Measurements from ENCODE around the gene BPGM. TPM values are rescaled to one million over a fixed set of nuclear protein-coding genes. Genes with fewer than 3 reads are reported as not detected.
A peak's percentile ranks its signal among the peaks of the same experiment; 100 is the strongest.

BPGM gene
- total and polyA plus RNA-seq, 5 donors from 2014 or later, result 14.8 to 30.2 (median 27.0) TPM

DNA sequence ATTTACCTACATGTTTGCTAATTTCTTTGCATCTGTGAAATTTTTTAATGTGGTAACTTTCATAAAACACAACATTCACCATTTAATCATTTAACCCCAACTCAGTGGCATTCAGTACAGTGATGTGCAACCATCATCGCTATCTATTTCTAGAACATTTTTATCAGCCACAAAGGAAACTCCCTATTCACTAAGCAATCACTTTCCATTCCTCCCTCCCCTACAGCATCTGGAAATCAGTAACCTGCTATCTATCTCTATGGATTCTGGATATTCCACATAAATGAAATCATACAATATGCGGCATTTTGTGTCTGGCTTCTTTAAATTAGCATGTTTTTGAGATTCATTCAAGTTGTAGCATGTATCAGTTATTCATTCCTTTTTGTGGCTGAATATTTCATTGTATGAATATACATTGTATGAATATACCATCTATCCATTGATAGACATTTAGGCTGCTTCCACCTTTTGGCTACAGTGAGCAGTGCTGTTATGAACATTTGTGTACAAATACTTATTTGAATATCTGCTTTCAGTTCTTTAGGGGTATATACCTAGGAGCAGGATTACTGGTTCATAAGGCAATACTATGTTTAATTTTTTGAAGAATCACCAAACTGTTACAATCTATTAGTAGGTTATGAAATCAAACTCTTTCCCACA is 19.4 kb upstream of the BPGM start:
- Mint-ChIP-seq H3K36me3 (no peaks in the 10 kb centered on the region), H3K27ac (no peak overlapping the region), H3K9me3 (no peaks in the 10 kb centered on the region), H3K4me1 (no peaks in the 10 kb centered on the region), H3K4me3 (no peak overlapping the region), H3K27me3 (peaks cover 32% of the 10 kb centered on the region)
- Histone ChIP-seq H3K27me3 (ENCODE audit: control insufficient read depth, insufficient read depth, low read length) (peaks cover 34% of the 10 kb centered on the region), H3K4me3 (ENCODE audit: low read depth, low read length) (no peak overlapping the region), H3K4me1 (ENCODE audit: control insufficient read depth, insufficient read depth, low read length, poor library complexity, severe bottlenecking) (no peaks in the 10 kb centered on the region), H3K27ac (ENCODE audit: insufficient read depth, low read length, poor library complexity, severe bottlenecking) (no peak overlapping the region), H3K36me3 (ENCODE audit: control insufficient read depth, insufficient read depth, low read length) (no peaks in the 10 kb centered on the region), H3K9me3 (ENCODE audit: control insufficient read depth in 2 of 2, low read length in 2 of 2) (no peaks in the 10 kb centered on the region)
- ATAC-seq (ENCODE audit: low read depth in 2 of 2), result no peak
- DNase-seq, result no peak

DNA sequence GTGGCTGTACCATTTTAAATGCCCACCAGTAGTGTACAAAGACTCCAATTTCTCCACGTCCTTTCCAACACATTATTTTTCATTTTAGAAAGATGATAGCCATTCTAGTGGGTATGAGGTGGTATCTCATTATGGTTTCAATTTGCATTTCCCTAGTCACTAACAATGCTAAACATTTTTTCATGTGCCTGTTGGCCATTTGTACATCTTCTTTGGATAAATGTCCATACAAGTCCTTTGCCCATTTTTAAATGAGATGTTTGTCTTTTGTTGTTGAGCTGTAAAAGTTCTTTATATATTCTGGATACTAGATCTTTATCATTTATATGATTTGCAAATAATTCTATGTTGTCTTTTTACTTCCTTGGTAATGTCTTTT is 18.9 kb upstream of the BPGM start:
- peaks cover 30% of the 10 kb centered on the region for H3K27me3 Mint-ChIP-seq
- no peaks in the 10 kb centered on the region for H3K36me3 ChIP-seq (ENCODE audit: control insufficient read depth, insufficient read depth, low read length)
- H3K27ac Mint-ChIP-seq, result no peak overlapping the region
- peaks cover 30% of the 10 kb centered on the region for H3K27me3 ChIP-seq (ENCODE audit: control insufficient read depth, insufficient read depth, low read length)
- no peaks in the 10 kb centered on the region for H3K36me3 Mint-ChIP-seq
- H3K27ac ChIP-seq (ENCODE audit: insufficient read depth, low read length, poor library complexity, severe bottlenecking), result no peak overlapping the region
- H3K4me3 ChIP-seq (ENCODE audit: low read depth, low read length), result no peak overlapping the region
- ATAC-seq (ENCODE audit: low read depth in 2 of 2) (no peak), DNase-seq (no peak)
- no peaks in the 10 kb centered on the region for H3K4me1 Mint-ChIP-seq
- H3K9me3 Mint-ChIP-seq, result no peaks in the 10 kb centered on the region
- no peak overlapping the region for H3K4me3 Mint-ChIP-seq
- H3K9me3 ChIP-seq (ENCODE audit: control insufficient read depth in 2 of 2, low read length in 2 of 2), result no peaks in the 10 kb centered on the region
- H3K4me1 ChIP-seq (ENCODE audit: control insufficient read depth, insufficient read depth, low read length, poor library complexity, severe bottlenecking), result no peaks in the 10 kb centered on the region

DNA sequence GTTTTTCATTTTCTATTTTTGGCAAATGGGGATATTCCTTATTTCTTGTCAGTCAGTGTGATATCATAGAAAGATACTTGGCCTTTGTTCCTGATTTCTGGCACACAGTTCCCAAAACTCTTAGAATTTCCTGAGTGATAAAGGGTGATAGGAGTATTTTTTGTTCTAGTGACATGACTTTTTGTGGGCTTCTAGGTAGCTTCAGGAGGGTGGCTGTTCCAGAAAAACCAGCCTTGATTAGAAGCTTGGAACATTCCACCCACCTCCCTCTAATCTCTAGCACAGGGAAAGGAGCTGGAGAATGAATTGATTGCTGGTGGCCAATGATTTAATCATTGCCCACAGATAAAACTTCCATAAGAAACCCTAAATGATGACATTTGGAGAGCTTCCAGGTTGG is 17.2 kb upstream of the BPGM start:
- no peak overlapping the region for H3K4me3 ChIP-seq (ENCODE audit: low read depth, low read length)
- H3K9me3 Mint-ChIP-seq, result no peaks in the 10 kb centered on the region
- H3K27me3 ChIP-seq (ENCODE audit: control insufficient read depth, insufficient read depth, low read length), result peaks cover 22% of the 10 kb centered on the region
- peaks cover 0 to 2% (median 0%) of the 10 kb centered on the region in 4 donors for H3K4me1 Mint-ChIP-seq
- no peaks in the 10 kb centered on the region for H3K9me3 ChIP-seq (ENCODE audit: control insufficient read depth in 2 of 2, low read length in 2 of 2)
- no peak overlapping the region for H3K27ac Mint-ChIP-seq
- ATAC-seq (ENCODE audit: low read depth in 2 of 2) (no peak), DNase-seq (no peak)
- peaks cover 25% of the 10 kb centered on the region for H3K27me3 Mint-ChIP-seq
- no peaks in the 10 kb centered on the region for H3K4me1 ChIP-seq (ENCODE audit: control insufficient read depth, insufficient read depth, low read length, poor library complexity, severe bottlenecking)
- H3K27ac ChIP-seq (ENCODE audit: insufficient read depth, low read length, poor library complexity, severe bottlenecking), result no peak overlapping the region
- H3K4me3 Mint-ChIP-seq, result no peak overlapping the region
- H3K36me3 Mint-ChIP-seq, result no peaks in the 10 kb centered on the region
- no peaks in the 10 kb centered on the region for H3K36me3 ChIP-seq (ENCODE audit: control insufficient read depth, insufficient read depth, low read length)

DNA sequence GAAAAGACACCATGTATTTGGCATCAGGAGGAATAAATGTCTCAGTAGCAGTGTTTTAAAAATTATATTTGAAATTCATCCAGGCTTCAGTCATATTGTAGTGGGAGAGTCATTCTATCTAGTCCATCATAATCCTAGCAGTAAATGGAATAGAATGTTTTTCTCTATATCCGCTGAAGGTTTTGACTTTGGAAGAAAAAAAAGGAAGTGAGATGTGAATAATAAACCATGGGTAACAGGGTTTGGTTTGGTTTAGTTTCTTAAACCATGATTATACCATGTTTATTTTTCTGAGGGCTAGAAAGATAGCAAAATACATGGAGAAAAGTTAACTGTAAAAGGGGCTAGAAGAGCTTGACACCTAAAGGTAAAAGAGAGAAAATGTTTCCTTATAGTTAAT is 16.4 kb upstream of the BPGM start:
- no peak overlapping the region for H3K27ac Mint-ChIP-seq
- no peaks in the 10 kb centered on the region for H3K4me1 ChIP-seq (ENCODE audit: control insufficient read depth, insufficient read depth, low read length, poor library complexity, severe bottlenecking)
- no peaks in the 10 kb centered on the region for H3K9me3 Mint-ChIP-seq
- H3K36me3 Mint-ChIP-seq, result no peaks in the 10 kb centered on the region
- no peaks in the 10 kb centered on the region for H3K9me3 ChIP-seq (ENCODE audit: control insufficient read depth in 2 of 2, low read length in 2 of 2)
- no peak for DNase-seq
- H3K4me3 Mint-ChIP-seq, result no peak overlapping the region
- H3K4me1 Mint-ChIP-seq, result peaks cover 0 to 2% (median 0%) of the 10 kb centered on the region in 4 donors
- H3K27me3 Mint-ChIP-seq, result peaks cover 22% of the 10 kb centered on the region
- H3K36me3 ChIP-seq (ENCODE audit: control insufficient read depth, insufficient read depth, low read length), result no peaks in the 10 kb centered on the region
- ATAC-seq (ENCODE audit: low read depth in 2 of 2), result no peak
- peaks cover 21% of the 10 kb centered on the region for H3K27me3 ChIP-seq (ENCODE audit: control insufficient read depth, insufficient read depth, low read length)
- H3K27ac ChIP-seq (ENCODE audit: insufficient read depth, low read length, poor library complexity, severe bottlenecking), result no peak overlapping the region
- no peak overlapping the region for H3K4me3 ChIP-seq (ENCODE audit: low read depth, low read length)

DNA sequence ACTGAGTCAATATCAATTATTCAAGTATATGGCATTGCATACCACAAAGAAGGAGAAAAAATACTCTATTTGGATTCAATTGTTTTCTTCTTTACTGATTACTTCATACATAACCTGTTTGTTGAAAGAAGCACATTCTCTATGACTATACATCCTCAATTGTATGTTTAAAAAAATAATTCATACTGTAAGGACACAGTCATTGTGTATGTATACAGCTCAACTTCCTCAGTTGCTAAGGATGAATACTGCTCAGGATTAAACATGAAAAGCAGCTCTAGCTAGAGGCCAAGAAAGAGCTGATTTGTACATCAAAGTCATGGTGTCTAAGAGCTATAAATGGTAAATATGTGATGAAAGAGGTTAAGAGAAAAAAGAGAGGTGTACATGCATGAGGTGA is 15.8 kb upstream of the BPGM start:
- H3K27me3 ChIP-seq (ENCODE audit: control insufficient read depth, insufficient read depth, low read length), result peaks cover 19% of the 10 kb centered on the region
- no peak overlapping the region for H3K27ac ChIP-seq (ENCODE audit: insufficient read depth, low read length, poor library complexity, severe bottlenecking)
- DNase-seq (no peak), ATAC-seq (ENCODE audit: low read depth in 2 of 2) (no peak)
- no peaks in the 10 kb centered on the region for H3K36me3 Mint-ChIP-seq
- no peaks in the 10 kb centered on the region for H3K36me3 ChIP-seq (ENCODE audit: control insufficient read depth, insufficient read depth, low read length)
- no peaks in the 10 kb centered on the region for H3K9me3 ChIP-seq (ENCODE audit: control insufficient read depth in 2 of 2, low read length in 2 of 2)
- H3K4me1 Mint-ChIP-seq, result peaks cover 2 to 6% (median 4%) of the 10 kb centered on the region in 4 donors
- H3K4me3 ChIP-seq (ENCODE audit: low read depth, low read length), result no peak overlapping the region
- H3K9me3 Mint-ChIP-seq, result no peaks in the 10 kb centered on the region
- H3K4me1 ChIP-seq (ENCODE audit: control insufficient read depth, insufficient read depth, low read length, poor library complexity, severe bottlenecking), result no peaks in the 10 kb centered on the region
- H3K27ac Mint-ChIP-seq, result no peak overlapping the region
- H3K4me3 Mint-ChIP-seq, result no peak overlapping the region
- peaks cover 21% of the 10 kb centered on the region for H3K27me3 Mint-ChIP-seq

- Histone ChIP-seq H3K4me1 (ENCODE audit: control insufficient read depth, insufficient read depth, low read length, poor library complexity, severe bottlenecking) (no peaks in the 10 kb centered on the region), H3K36me3 (ENCODE audit: control insufficient read depth, insufficient read depth, low read length) (no peaks in the 10 kb centered on the region), H3K4me3 (ENCODE audit: low read depth, low read length) (no peak overlapping the region), H3K27ac (ENCODE audit: insufficient read depth, low read length, poor library complexity, severe bottlenecking) (no peak overlapping the region), H3K27me3 (ENCODE audit: control insufficient read depth, insufficient read depth, low read length) (peaks cover 14% of the 10 kb centered on the region), H3K9me3 (ENCODE audit: control insufficient read depth in 2 of 2, low read length in 2 of 2) (no peaks in the 10 kb centered on the region)
- Mint-ChIP-seq H3K4me1 (peaks cover 9 to 12% (median 11%) of the 10 kb centered on the region in 4 donors), H3K27ac (no peak overlapping the region), H3K9me3 (no peaks in the 10 kb centered on the region), H3K27me3 (peaks cover 19% of the 10 kb centered on the region), H3K36me3 (no peaks in the 10 kb centered on the region), H3K4me3 (no peak overlapping the region)
- ATAC-seq (ENCODE audit: low read depth in 2 of 2) (no peak), DNase-seq (no peak)
These were observed 14.6 kb upstream of the BPGM start for GRCh38 chr7:134632052-134632451.

GRCh38 chr7:134632937-134633540 is 13.6 kb upstream of the BPGM start:
- no peak overlapping the region for H3K27ac ChIP-seq (ENCODE audit: insufficient read depth, low read length, poor library complexity, severe bottlenecking)
- H3K4me1 Mint-ChIP-seq, result peaks cover 13 to 19% (median 16%) of the 10 kb centered on the region in 4 donors
- H3K4me3 ChIP-seq (ENCODE audit: low read depth, low read length), result no peak overlapping the region
- H3K27ac Mint-ChIP-seq, result no peak overlapping the region
- H3K9me3 ChIP-seq (ENCODE audit: control insufficient read depth in 2 of 2, low read length in 2 of 2), result no peaks in the 10 kb centered on the region
- no peak overlapping the region for H3K4me3 Mint-ChIP-seq
- H3K36me3 Mint-ChIP-seq, result no peaks in the 10 kb centered on the region
- H3K27me3 ChIP-seq (ENCODE audit: control insufficient read depth, insufficient read depth, low read length), result peaks cover 10% of the 10 kb centered on the region
- ATAC-seq (ENCODE audit: low read depth in 2 of 2) (peak; percentile 67 to 86), DNase-seq (peak in 2 of 3 donors; percentile 61 to 80)
- no peaks in the 10 kb centered on the region for H3K36me3 ChIP-seq (ENCODE audit: control insufficient read depth, insufficient read depth, low read length)
- H3K27me3 Mint-ChIP-seq, result peaks cover 14% of the 10 kb centered on the region
- H3K4me1 ChIP-seq (ENCODE audit: control insufficient read depth, insufficient read depth, low read length, poor library complexity, severe bottlenecking), result peaks cover 5% of the 10 kb centered on the region
- no peaks in the 10 kb centered on the region for H3K9me3 Mint-ChIP-seq

DNA sequence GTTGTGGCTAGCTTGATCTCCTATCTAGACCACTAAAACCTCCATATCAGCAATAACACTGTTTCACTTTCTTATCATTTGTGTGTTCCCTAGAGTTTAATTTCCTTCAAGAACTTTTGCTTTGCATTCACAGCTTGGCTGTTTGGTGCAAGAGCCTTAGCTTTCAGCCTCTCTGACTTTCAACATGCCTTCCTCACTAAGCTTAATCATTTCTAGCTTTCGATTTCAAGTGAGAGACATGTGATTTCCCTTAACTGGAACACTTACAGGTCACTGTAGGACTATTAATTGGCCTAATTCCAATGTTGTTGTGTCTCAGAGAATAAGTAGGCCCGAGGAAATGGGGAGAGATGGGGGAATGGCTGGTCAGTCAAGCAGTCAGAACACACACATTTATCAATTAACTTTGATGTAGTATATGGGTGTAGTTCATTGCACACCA is 10.6 kb upstream of the BPGM start:
- Mint-ChIP-seq H3K9me3 (no peaks in the 10 kb centered on the region), H3K36me3 (no peaks in the 10 kb centered on the region), H3K4me3 (peak overlapping the region in 1 of 4 donors; percentile 73), H3K27me3 (no peaks in the 10 kb centered on the region), H3K4me1 (peaks cover 18 to 31% (median 23%) of the 10 kb centered on the region in 4 donors), H3K27ac (peak overlapping the region; percentile 42 to 83 (median 53))
- H3K9me3 ChIP-seq (ENCODE audit: control insufficient read depth in 2 of 2, low read length in 2 of 2), result no peaks in the 10 kb centered on the region
- H3K4me3 ChIP-seq (ENCODE audit: low read depth, low read length), result peak overlapping the region; percentile 16
- H3K27ac ChIP-seq (ENCODE audit: insufficient read depth, low read length, poor library complexity, severe bottlenecking), result no peak overlapping the region
- peaks cover 3% of the 10 kb centered on the region for H3K27me3 ChIP-seq (ENCODE audit: control insufficient read depth, insufficient read depth, low read length)
- no peaks in the 10 kb centered on the region for H3K36me3 ChIP-seq (ENCODE audit: control insufficient read depth, insufficient read depth, low read length)
- DNase-seq (peak in 1 of 3 donors; percentile 75), ATAC-seq (ENCODE audit: low read depth in 2 of 2) (no peak)
- peaks cover 7% of the 10 kb centered on the region for H3K4me1 ChIP-seq (ENCODE audit: control insufficient read depth, insufficient read depth, low read length, poor library complexity, severe bottlenecking)

Data from CD4-positive, CD25-positive, alpha-beta regulatory T cell (primary cell).